Brain microvascular endothelial cell (primary cell): Measurements from ENCODE around the gene NXN.

Experiments used
- DNase-seq: peaks from one replicate; pipeline ENCODE4 v3.0.0-alpha.2; 2020
- H3K27ac ChIP-seq: fragments of 250-450 bp; sonication (Bioruptor Pico); 2 replicates; pipeline ENCODE4 v1.5.1; 2020; ENCODE audit warnings: mild to moderate bottlenecking, moderate library complexity
- H3K27me3 ChIP-seq: fragments of 250-450 bp; sonication (Bioruptor Pico); replicated peaks from 2 replicates; pipeline ENCODE4 v1.5.1; 2020; ENCODE audit warnings: mild to moderate bottlenecking
- H3K36me3 ChIP-seq: fragments of 250-450 bp; sonication (Bioruptor Pico); replicated peaks from 2 replicates; pipeline ENCODE4 v1.5.1; 2020; ENCODE audit warnings: mild to moderate bottlenecking
- H3K4me3 ChIP-seq: 2 replicates; pipeline ENCODE4 v1.5.1; 2011; ENCODE audit warnings: low read depth, mild to moderate bottlenecking, control low read depth, low read length, moderate library complexity
- in situ Hi-C: cut with HindIII; loops from 2 replicates; pipeline ENCODE4 v1.10.0; 2017; ENCODE audit warnings: low sequenced_read_pairs, low pct_ligation_motif_present
- TF ChIP-seq, protein P1 (sequence below): IDR thresholded peaks from 2 replicates; pipeline ENCODE4 v1.5.1; 2011; ENCODE audit warnings: low read depth, mild to moderate bottlenecking, moderate library complexity, low read length, control low read depth, inconsistent platforms; ENCODE audit errors: missing control alignments

NXN gene

GRCh38 chr17:1022278-1023024 lies 42.9 kb upstream of the NXN start:
- DNase-seq = no peak
- Histone ChIP-seq H3K36me3 (no peaks in the 10 kb centered on the region), H3K4me3 (no peak overlapping the region), H3K27me3 (no peaks in the 10 kb centered on the region), H3K27ac (no peak overlapping the region)
- in situ Hi-C loops = no loop called here
- TF ChIP-seq, protein P1, sequence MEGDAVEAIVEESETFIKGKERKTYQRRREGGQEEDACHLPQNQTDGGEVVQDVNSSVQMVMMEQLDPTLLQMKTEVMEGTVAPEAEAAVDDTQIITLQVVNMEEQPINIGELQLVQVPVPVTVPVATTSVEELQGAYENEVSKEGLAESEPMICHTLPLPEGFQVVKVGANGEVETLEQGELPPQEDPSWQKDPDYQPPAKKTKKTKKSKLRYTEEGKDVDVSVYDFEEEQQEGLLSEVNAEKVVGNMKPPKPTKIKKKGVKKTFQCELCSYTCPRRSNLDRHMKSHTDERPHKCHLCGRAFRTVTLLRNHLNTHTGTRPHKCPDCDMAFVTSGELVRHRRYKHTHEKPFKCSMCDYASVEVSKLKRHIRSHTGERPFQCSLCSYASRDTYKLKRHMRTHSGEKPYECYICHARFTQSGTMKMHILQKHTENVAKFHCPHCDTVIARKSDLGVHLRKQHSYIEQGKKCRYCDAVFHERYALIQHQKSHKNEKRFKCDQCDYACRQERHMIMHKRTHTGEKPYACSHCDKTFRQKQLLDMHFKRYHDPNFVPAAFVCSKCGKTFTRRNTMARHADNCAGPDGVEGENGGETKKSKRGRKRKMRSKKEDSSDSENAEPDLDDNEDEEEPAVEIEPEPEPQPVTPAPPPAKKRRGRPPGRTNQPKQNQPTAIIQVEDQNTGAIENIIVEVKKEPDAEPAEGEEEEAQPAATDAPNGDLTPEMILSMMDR = no peak

- Histone ChIP-seq H3K36me3 (no peaks in the 10 kb centered on the region), H3K27ac (no peak overlapping the region), H3K27me3 (no peaks in the 10 kb centered on the region), H3K4me3 (no peak overlapping the region)
- in situ Hi-C loops = no loop called here
- TF ChIP-seq, protein P1 = no peak
- DNase-seq = no peak
Measured at GRCh38 chr17:1021147-1021546, 41.6 kb upstream of the NXN start.

DNA sequence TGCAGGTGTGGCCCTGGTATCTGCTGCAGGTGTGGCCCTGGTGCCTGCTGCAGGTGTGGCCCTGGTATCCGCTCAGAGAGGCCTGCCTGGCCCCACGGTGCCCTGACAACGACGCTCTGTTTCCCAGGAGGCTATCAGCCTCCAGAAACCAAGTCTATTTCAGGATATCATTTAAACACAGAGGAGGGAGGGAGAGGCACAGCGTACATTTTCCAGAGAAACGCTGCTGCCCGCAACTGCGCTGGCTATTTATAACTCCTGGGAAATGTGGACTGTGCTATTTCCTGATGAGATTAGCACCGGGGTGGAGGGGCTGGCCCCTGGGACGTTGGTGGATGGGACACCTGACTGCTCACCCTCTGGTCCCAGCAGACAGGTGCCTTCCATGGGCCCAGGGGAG lies 39.9 kb upstream of the NXN start:
- TF ChIP-seq, protein P1 = no peak
- in situ Hi-C loops = no loop called here
- H3K27ac ChIP-seq = no peak overlapping the region
- DNase-seq = peak; percentile 39
- no peaks in the 10 kb centered on the region for H3K27me3 ChIP-seq
- no peak overlapping the region for H3K4me3 ChIP-seq
- no peaks in the 10 kb centered on the region for H3K36me3 ChIP-seq

GRCh38 chr17:1018547-1018946 lies 39.0 kb upstream of the NXN start:
- Histone ChIP-seq H3K27me3 (no peaks in the 10 kb centered on the region), H3K27ac (no peak overlapping the region), H3K4me3 (no peak overlapping the region), H3K36me3 (no peaks in the 10 kb centered on the region)
- in situ Hi-C loops = no loop called here
- DNase-seq = no peak
- TF ChIP-seq, protein P1 = no peak

- Histone ChIP-seq H3K4me3 (no peak overlapping the region), H3K36me3 (peaks cover 14% of the 10 kb centered on the region), H3K27ac (no peak overlapping the region), H3K27me3 (no peaks in the 10 kb centered on the region)
- TF ChIP-seq, protein P1 = no peak
- in situ Hi-C loops = no loop called here
- DNase-seq = no peak
Measured at GRCh38 chr17:1013729-1014090, 34.1 kb upstream of the NXN start.
